GM19467 (cell line): ENCODE data around the gene RAC3.

ENCODE experiments used
- ATAC-seq: cut with Tn5 transposase; IDR thresholded peaks from one replicate; pipeline ENCODE4 v1.9.1; 2021; ENCODE audit warnings: mild to moderate bottlenecking, moderate library complexity; ENCODE audit not compliant: unreplicated experiment

The RAC3 gene

DNA sequence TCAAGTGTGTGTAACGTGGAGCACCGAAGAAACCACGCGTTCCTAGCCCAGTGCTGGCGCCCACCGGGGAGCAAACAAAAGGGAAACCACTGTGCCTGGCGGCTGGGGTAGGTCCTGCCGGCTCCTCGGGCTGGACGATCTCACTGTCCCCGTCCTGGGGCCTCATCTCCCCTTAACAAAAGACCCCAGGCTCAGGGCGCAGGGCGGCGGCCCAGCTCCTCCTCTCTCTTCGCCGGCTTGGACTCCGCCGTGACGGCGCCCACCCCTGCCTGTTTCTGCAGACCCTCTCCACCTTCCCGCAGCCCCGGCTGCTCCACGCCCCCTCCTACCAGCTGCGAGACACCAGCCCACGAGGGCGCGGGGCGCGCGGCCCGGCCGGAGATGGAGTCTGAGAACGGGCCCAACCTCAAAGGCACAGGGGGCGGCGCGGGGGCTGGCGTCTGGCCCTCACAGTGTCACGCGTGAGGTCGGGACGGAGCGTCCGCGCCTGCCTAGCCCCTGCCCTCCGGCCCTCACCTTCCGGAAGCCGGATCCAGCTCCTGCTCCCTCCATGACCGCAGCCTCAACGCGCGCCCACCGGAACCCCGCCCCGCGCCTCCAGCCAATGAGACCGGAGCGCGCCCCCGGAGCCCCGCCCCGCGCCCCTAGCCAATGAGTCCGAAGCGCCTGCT is 9.0 kb upstream of the RAC3 start, which contains the start of gene CENPX:
CENPX (minus strand) TSS at position 569 of the 671 bp plus-strand sequence; CDS start at position 552, 17 bp downstream.
- ATAC-seq = no peak

DNA sequence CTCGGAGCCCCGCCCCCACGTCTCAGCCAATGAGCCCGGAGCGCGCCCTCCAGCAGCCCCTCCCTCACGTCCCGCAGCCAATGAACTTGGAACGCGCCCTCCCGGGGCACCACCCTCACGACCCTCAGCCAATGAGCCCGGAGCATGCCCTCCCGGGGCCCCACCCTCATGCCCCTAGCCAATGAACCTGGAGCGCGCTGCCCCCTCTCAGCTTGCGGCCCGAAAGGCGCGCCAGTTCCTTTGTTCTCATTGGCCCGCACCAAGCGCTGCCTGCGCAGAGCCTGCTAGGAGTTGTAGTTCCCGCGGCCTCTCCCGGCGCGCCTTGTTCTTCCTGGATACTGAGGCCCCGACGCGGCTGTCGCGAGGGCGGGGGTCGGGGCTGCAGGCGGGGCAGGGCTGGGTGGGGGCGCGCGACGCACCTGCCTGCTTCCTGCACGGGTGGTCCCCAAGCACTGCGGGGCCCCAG is 8.5 kb upstream of the RAC3 start, which contains the start of gene LRRC45:
LRRC45 (plus strand) TSS at position 325 of the 466 bp plus-strand sequence. CDS start 339 bp downstream, outside the sequence.
- peak; percentile 81 for ATAC-seq

GRCh38 chr17:82023447-82024241 is 7.8 kb upstream of the RAC3 start:
- no peak for ATAC-seq

DNA sequence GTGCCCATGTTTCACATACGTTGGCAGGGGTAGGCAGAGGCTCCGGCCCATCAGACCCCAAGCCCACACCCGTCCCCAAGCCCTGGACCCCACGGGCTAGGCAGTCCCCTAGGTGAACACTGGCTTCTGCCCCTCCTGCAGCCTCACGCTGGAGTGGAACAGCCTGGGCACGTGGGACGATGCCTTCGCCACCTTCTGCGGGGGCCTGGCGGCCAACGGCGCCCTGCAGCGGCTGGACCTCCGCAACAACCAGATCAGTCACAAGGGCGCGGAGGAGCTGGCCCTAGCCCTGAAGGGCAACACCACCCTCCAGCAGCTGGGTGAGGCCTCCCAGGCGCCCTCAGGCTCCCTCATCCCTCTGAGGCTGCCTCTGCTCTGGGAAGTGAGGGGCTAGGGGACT is 6.6 kb upstream of the RAC3 start:
- no peak for ATAC-seq

DNA sequence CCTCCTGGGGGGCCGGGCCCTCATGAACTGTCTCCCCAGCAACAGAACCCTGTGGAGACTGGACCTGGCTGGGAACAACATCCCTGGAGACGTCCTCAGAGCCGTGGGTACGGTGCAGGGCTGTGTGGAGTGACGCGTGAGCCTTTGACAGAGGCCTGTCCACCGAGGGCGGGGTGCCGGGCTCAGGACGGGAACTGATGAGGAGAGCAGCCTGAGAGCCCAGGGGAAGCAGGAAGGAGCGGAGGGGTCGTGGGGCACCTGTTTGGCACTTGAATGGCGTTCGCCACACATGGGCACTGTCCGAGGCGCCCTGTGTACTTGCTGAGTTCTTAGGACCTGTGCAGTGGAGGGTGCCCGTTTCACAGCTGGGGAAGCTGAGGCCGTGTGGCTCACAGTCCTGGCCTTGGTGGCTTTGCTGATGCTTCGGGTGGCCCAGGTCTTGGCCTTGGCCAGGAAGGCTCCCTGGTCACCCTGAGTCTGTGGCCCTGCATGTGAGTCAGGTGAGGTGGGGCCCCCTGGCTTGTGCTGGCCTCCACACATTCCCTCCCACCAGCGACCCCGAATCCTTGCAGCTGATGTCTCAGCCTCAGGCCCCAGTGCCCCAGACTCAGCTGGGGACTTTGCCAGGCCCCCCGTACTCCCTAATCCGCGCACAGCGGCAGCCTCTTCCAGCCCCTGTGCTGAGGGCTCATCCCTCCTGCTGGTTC is 5.9 kb upstream of the RAC3 start:
- ATAC-seq = no peak

GRCh38 chr17:82028246-82028645 is 3.2 kb upstream of the RAC3 start:
- ATAC-seq = no peak

- ATAC-seq = no peak
These were observed 2.5 kb upstream of the RAC3 start for GRCh38 chr17:82028966-82029365.

GRCh38 chr17:82029391-82029790 is 2.1 kb upstream of the RAC3 start:
- ATAC-seq = no peak

DNA sequence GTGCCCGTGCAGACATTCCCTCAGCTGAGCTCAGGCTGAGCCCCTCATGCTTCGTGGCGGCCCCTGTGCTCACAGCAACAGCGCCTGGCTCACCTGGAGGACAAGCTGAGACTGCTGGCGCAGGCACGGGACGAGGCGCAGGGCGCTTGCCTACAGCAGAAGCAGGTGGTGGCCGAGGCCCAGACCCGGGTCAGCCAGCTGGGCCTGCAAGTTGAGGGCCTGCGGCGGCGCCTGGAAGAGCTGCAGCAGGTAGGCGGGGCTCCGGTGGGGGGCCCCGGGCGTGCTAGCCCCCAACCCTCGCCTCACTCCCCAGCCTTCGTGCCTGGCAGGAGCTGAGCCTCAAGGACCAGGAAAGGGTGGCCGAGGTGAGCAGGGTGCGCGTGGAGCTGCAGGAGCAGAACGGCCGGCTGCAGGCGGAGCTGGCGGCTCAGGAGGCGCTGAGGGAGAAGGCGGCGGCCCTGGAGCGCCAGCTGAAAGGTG is 1.4 kb upstream of the RAC3 start:
- no peak for ATAC-seq

DNA sequence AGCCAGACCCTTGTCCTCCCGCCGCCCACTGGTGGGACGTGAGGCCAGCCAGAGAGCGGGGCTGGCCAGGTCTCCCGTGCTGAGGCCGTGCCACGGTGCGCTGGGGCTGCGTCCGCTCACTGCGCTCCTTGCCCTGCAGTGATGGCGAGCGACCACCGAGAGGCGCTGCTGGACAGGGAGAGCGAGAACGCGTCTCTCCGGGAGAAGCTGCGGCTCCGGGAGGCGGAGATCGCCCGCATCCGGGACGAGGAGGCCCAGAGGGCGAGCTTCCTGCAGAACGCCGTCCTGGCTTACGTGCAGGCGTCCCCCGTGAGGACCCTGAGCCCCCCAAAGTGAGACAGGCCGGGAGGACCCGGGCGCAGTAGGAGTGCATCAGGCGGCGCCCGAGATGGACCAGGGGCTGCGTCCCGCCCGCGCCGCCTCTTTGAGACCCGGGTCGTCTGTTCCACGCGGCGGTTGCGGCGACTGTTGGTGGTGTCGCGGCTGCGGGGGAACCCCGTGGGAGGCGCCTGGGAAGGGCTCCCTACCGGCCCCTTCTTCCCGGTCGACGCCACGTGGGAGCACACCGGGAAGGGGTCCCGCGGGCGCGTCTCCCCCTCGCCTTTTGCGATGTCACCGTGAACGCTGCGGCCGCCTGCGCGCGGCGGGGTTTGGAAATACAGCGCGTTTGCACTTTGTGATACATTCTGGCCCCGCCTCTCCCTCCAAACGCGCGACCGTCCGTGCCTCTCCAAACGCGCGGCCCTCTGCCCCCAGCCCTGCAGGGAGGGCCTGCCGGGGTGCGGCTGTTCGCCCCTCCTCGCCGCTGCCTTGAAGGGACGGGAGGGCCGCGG is 792 bp upstream of the RAC3 start:
- ATAC-seq = no peak

GRCh38 chr17:82031885-82032627 is 578 bp downstream of the RAC3 start:
- no peak for ATAC-seq

DNA sequence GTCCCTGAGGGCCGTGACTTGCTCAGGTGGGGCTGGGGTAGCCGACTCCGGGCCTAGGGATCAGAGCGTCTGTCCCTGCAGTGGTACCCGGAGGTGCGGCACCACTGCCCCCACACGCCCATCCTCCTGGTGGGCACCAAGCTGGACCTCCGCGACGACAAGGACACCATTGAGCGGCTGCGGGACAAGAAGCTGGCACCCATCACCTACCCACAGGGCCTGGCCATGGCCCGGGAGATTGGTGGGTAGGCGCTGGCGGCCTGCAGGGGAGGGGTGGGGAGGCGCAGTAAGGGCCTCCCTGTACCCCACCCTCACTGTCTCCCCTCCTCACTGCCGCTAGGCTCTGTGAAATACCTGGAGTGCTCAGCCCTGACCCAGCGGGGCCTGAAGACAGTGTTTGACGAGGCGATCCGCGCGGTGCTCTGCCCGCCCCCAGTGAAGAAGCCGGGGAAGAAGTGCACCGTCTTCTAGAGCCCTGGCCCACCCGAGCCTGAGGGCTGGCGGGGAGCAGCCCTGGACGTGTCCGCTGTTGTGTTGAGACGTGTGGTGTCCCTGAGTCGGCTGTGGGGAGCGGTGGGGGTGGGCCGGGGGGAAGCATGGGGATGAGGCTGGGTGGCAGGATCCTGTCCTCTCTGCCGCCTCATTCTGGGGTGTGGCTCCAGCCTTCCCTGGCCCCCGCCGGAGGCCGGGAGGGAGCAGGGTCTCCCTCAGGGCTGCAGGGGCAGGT is 2.0 kb downstream of the RAC3 start:
- ATAC-seq = no peak

GRCh38 chr17:82034371-82035011 is 3.0 kb downstream of the RAC3 start:
- no peak for ATAC-seq

DNA sequence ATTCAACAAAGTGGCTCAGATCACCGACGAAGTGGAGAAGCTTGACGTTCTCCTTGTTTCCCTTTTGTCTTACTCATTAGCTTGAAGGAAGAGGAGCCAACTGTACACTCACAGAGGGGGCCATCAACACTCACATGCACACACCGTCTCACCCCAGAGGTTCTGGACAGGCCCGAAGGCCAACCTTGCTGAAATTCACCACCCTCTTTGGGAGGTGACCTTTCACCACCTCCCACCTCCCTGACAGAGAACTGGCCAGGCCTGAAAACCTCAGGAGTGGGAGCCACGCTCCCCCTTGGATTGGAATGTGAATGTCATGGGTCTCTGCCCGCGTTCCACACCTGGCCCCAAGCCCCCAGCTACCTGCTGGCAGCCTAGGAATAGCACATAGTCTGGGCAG is 4.0 kb downstream of the RAC3 start:
- ATAC-seq = no peak

DNA sequence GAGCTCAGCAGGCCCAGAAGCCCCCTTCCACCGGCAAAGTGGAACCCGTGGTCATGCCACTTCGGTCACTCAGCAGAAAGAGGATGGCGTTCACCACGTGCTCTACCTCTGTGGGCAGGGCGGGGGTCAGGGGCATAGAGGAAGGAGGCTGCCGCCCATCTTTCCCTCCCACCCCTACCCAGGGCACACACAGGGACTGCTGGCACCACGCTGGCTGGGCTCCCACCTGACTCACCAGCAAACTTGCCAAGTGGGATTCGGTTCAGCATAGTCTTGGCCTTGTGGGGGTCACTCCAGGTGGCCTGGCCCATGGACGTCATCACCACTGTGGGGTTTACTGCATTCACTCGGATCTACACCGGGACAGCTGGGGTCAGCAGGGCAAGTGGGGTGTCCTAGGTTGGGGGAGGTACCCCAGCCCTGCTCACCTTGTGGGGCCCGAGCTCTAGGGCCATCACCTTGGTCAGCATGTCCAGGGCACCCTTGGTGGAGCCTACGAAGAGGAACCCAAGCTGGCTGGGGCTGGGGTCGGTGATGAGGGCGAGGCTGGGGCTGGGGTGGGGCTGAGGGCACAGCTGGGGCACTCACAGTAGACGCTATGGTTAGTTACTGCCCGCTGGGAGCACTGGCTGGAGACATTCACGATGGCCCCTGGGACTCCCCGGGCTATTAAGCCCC is 4.6 kb downstream of the RAC3 start:
- no peak for ATAC-seq

DNA sequence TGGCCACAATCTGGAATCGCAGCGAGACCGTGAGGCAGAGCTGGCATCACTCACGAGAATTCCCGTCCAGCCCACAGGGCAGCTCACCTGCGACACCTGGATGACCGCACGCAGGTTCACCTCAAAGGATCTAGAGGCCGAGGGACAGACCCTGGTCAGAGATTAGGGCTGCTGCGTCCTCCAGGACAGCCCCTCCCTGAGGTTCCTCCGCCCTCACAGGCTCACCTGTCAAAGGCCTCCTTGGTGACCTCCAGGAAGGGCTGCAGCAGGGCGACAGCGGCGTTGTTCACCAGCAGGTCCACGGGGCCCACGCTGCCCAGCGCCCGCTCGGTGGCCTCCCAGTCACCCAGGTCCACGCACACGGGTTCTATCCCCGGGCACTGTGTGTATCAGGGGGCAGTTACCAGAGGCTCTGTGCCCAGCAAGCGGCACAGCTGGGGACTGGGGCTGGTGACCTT is 5.2 kb downstream of the RAC3 start:
- no peak for ATAC-seq

DNA sequence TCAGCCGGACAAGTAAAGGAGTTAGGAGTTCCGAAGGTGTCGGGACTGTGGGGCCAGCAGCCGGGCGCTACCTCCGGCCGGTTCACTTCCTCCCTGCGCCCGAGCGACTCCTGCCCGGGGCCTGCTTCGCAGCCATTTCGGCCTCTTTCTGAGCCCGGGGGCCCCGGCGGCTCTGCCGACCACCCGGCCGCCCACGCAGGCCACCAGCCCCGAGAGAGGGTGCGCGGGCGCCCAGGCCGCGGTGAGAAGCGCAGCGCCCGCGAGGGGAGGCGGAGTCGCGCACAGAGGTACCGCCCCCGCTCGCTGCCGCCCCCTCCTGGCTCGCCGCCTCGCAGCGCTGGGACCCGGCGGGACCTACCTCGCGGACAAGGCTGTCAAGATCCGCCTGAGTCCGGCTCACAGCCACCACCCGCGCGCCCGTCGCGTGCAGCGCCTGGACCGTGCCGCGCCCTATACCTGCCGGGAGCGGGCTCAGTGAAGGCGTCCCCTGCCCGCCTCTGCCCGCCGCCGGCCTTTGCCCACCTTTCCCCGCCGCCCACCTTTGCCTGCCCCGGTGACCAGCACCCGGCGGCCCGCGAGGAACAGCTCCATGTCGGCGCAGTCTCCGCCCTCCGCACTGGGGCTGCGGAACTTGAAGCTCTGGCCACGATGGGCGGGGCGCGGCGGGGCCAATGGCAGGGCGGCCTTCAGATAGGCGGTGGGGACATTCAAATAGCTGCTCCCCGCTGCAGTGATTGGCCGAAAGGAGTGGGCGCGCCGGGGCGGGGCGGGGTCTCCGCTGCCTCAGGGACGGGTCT is 5.8 kb downstream of the RAC3 start, which contains the start of gene DCXR:
DCXR (minus strand) TSS at position 606 of the 797 bp plus-strand sequence; CDS start at position 591, 15 bp downstream.
- ATAC-seq = peak; percentile 77
